ENCODE data around the gene A3GALT2. TPM values are rescaled to one million over a fixed set of nuclear protein-coding genes. Genes with fewer than 3 reads are reported as not detected.

The A3GALT2 gene
- total RNA-seq, 1 donor from 2014 or later = not detected

- intact Hi-C loops (cut with DNase I) = no loop called here
- Histone ChIP-seq H3K4me1 (peaks cover 18% of the 10 kb centered on the region), H3K36me3 (peaks cover 0 to 32% of the 10 kb centered on the region in 2 donors), H3K27ac (no peak overlapping the region), H3K27me3 (no peaks in the 10 kb centered on the region), H3K9me3 (no peaks in the 10 kb centered on the region), H3K4me3 (no peak overlapping the region)
- DNase-seq (ENCODE audit: extremely low spot score in 2 of 2) = no peak
- no peak for TF ChIP-seq POLR2AphosphoS5 (IDR thresholded peaks at IDR 0.05; ENCODE audit: insufficient read depth in 1 of 2, low read depth in 1 of 2)
- TF ChIP-seq CTCF (IDR thresholded peaks at IDR 0.05) = no peak
- no peak for TF ChIP-seq POLR2A (IDR thresholded peaks at IDR 0.05)
Measured at GRCh38 chr1:33275706-33276572, 45.0 kb downstream of the A3GALT2 start.

GRCh38 chr1:33275195-33275594, 45.7 kb downstream of the A3GALT2 start:
- Histone ChIP-seq H3K27me3 (no peaks in the 10 kb centered on the region), H3K4me1 (peaks cover 24% of the 10 kb centered on the region), H3K4me3 (no peak overlapping the region), H3K36me3 (peaks cover 0 to 25% of the 10 kb centered on the region in 2 donors), H3K9me3 (no peaks in the 10 kb centered on the region), H3K27ac (no peak overlapping the region)
- TF ChIP-seq POLR2AphosphoS5 (IDR thresholded peaks at IDR 0.05; ENCODE audit: insufficient read depth in 1 of 2, low read depth in 1 of 2) (no peak), CTCF (IDR thresholded peaks at IDR 0.05) (no peak), POLR2A (IDR thresholded peaks at IDR 0.05) (no peak)
- intact Hi-C loops (cut with DNase I) = no loop called here
- DNase-seq (ENCODE audit: extremely low spot score in 2 of 2) = no peak

GRCh38 chr1:33274446-33274845, 46.5 kb downstream of the A3GALT2 start:
- H3K36me3 ChIP-seq = peaks cover 0 to 20% of the 10 kb centered on the region in 2 donors

GRCh38 chr1:33273961-33274371, 46.9 kb downstream of the A3GALT2 start:
- no peak for TF ChIP-seq POLR2A (IDR thresholded peaks at IDR 0.05)
- no peak for TF ChIP-seq CTCF (IDR thresholded peaks at IDR 0.05)
- TF ChIP-seq POLR2AphosphoS5 (IDR thresholded peaks at IDR 0.05; ENCODE audit: insufficient read depth in 1 of 2, low read depth in 1 of 2) = no peak
- peaks cover 36% of the 10 kb centered on the region for H3K4me1 ChIP-seq
- no peaks in the 10 kb centered on the region for H3K9me3 ChIP-seq
- intact Hi-C loops (cut with DNase I) = no loop called here
- H3K27me3 ChIP-seq = no peaks in the 10 kb centered on the region
- H3K27ac ChIP-seq = no peak overlapping the region
- no peak overlapping the region for H3K4me3 ChIP-seq
- peaks cover 0 to 20% of the 10 kb centered on the region in 2 donors for H3K36me3 ChIP-seq
- no peak for DNase-seq (ENCODE audit: extremely low spot score in 2 of 2)

More at GRCh38 chr1:33274446-33274845, 46.5 kb downstream of the A3GALT2 start:
- Histone ChIP-seq H3K4me3 (no peak overlapping the region), H3K27ac (no peak overlapping the region), H3K4me1 (peaks cover 31% of the 10 kb centered on the region), H3K9me3 (no peaks in the 10 kb centered on the region), H3K27me3 (no peaks in the 10 kb centered on the region)
- DNase-seq (ENCODE audit: extremely low spot score in 2 of 2) = no peak
- TF ChIP-seq CTCF (IDR thresholded peaks at IDR 0.05) (no peak), POLR2AphosphoS5 (IDR thresholded peaks at IDR 0.05; ENCODE audit: insufficient read depth in 1 of 2, low read depth in 1 of 2) (no peak), POLR2A (IDR thresholded peaks at IDR 0.05) (no peak)
- intact Hi-C loops (cut with DNase I) = no loop called here

- Histone ChIP-seq H3K36me3 (peaks cover 0 to 20% of the 10 kb centered on the region in 2 donors), H3K4me3 (no peak overlapping the region), H3K27me3 (no peaks in the 10 kb centered on the region), H3K27ac (no peak overlapping the region), H3K4me1 (peaks cover 42% of the 10 kb centered on the region), H3K9me3 (no peaks in the 10 kb centered on the region)
- DNase-seq (ENCODE audit: extremely low spot score in 2 of 2) = no peak
- no peak for TF ChIP-seq POLR2A (IDR thresholded peaks at IDR 0.05)
- no peak for TF ChIP-seq CTCF (IDR thresholded peaks at IDR 0.05)
- no peak for TF ChIP-seq POLR2AphosphoS5 (IDR thresholded peaks at IDR 0.05; ENCODE audit: insufficient read depth in 1 of 2, low read depth in 1 of 2)
- intact Hi-C loops (cut with DNase I) = no loop called here
Measured at GRCh38 chr1:33273406-33273805, 47.5 kb downstream of the A3GALT2 start.

All from vagina (tissue), 2 donors.